ENCODE measurements around the gene NMNAT2.
"Not testable (repeated sequence)": the region's sequence is repeated elsewhere in the genome, so short reads cannot be mapped to it uniquely, and the experiment has no call there.

NMNAT2 gene

GRCh38 chr1:183419399-183419798, 1.2 kb upstream of the NMNAT2 start:
- no peak for DNase-seq (ENCODE audit: insufficient read length, low spot score)
- no peak for FAIRE-seq

- no peak for DNase-seq (ENCODE audit: insufficient read length, low spot score)
- no peak for FAIRE-seq
Observed at GRCh38 chr1:183418696-183419095, 516 bp upstream of the NMNAT2 start.

- FAIRE-seq = no peak
- peak; percentile 17 for DNase-seq (ENCODE audit: insufficient read length, low spot score)
Observed at GRCh38 chr1:183416850-183417771, 1.1 kb downstream of the NMNAT2 start.

GRCh38 chr1:183414365-183414764, 3.8 kb downstream of the NMNAT2 start:
- DNase-seq (ENCODE audit: insufficient read length, low spot score) = no peak
- no peak for FAIRE-seq

- no peak for DNase-seq (ENCODE audit: insufficient read length, low spot score)
- no peak for FAIRE-seq
Observed at GRCh38 chr1:183411091-183411490, 7.1 kb downstream of the NMNAT2 start.

- no peak for DNase-seq (ENCODE audit: insufficient read length, low spot score)
- no peak for FAIRE-seq
Observed at GRCh38 chr1:183407961-183408360, 10.2 kb downstream of the NMNAT2 start.

GRCh38 chr1:183407474-183407873, 10.7 kb downstream of the NMNAT2 start:
- FAIRE-seq (no peak), DNase-seq (ENCODE audit: insufficient read length, low spot score) (no peak)

GRCh38 chr1:183404476-183404875, 13.7 kb downstream of the NMNAT2 start:
- DNase-seq (ENCODE audit: insufficient read length, low spot score) (no peak), FAIRE-seq (no peak)

- FAIRE-seq (no peak), DNase-seq (ENCODE audit: insufficient read length, low spot score) (no peak)
Observed at GRCh38 chr1:183403498-183403897, 14.7 kb downstream of the NMNAT2 start.

- not testable (repeated sequence) for FAIRE-seq
Observed at GRCh38 chr1:183401565-183401964, 16.6 kb downstream of the NMNAT2 start.

GRCh38 chr1:183394435-183394834, 23.7 kb downstream of the NMNAT2 start:
- DNase-seq (ENCODE audit: insufficient read length, low spot score) = no peak
- no peak for FAIRE-seq

More at GRCh38 chr1:183401565-183401964, 16.6 kb downstream of the NMNAT2 start:
- not testable (repeated sequence) for DNase-seq (ENCODE audit: insufficient read length, low spot score)

GRCh38 chr1:183391863-183392262, 26.3 kb downstream of the NMNAT2 start:
- DNase-seq (ENCODE audit: insufficient read length, low spot score) (no peak), FAIRE-seq (no peak)

GRCh38 chr1:183390561-183390960, 27.6 kb downstream of the NMNAT2 start:
- DNase-seq (ENCODE audit: insufficient read length, low spot score) (no peak), FAIRE-seq (no peak)

- DNase-seq (ENCODE audit: insufficient read length, low spot score) = no peak
- FAIRE-seq = no peak
Observed at GRCh38 chr1:183388735-183389134, 29.4 kb downstream of the NMNAT2 start.

- FAIRE-seq (no peak), DNase-seq (ENCODE audit: insufficient read length, low spot score) (no peak)
Observed at GRCh38 chr1:183385340-183386144, 32.6 kb downstream of the NMNAT2 start.

GRCh38 chr1:183379951-183380350, 38.2 kb downstream of the NMNAT2 start:
- FAIRE-seq (no peak), DNase-seq (ENCODE audit: insufficient read length, low spot score) (no peak)

GRCh38 chr1:183375381-183375780, 42.8 kb downstream of the NMNAT2 start:
- FAIRE-seq (no peak), DNase-seq (ENCODE audit: insufficient read length, low spot score) (no peak)

GRCh38 chr1:183374825-183375224, 43.4 kb downstream of the NMNAT2 start:
- DNase-seq (ENCODE audit: insufficient read length, low spot score) (no peak), FAIRE-seq (no peak)

GRCh38 chr1:183372586-183373230, 45.5 kb downstream of the NMNAT2 start:
- DNase-seq (ENCODE audit: insufficient read length, low spot score) (no peak), FAIRE-seq (no peak)

GRCh38 chr1:183370399-183371058, 47.7 kb downstream of the NMNAT2 start:
- FAIRE-seq = no peak
- no peak for DNase-seq (ENCODE audit: insufficient read length, low spot score)

Data from GM19239 (cell line).